ENCODE results near the gene LAMA2.

- TF ChIP-seq, protein P1, sequence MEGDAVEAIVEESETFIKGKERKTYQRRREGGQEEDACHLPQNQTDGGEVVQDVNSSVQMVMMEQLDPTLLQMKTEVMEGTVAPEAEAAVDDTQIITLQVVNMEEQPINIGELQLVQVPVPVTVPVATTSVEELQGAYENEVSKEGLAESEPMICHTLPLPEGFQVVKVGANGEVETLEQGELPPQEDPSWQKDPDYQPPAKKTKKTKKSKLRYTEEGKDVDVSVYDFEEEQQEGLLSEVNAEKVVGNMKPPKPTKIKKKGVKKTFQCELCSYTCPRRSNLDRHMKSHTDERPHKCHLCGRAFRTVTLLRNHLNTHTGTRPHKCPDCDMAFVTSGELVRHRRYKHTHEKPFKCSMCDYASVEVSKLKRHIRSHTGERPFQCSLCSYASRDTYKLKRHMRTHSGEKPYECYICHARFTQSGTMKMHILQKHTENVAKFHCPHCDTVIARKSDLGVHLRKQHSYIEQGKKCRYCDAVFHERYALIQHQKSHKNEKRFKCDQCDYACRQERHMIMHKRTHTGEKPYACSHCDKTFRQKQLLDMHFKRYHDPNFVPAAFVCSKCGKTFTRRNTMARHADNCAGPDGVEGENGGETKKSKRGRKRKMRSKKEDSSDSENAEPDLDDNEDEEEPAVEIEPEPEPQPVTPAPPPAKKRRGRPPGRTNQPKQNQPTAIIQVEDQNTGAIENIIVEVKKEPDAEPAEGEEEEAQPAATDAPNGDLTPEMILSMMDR (IDR thresholded peaks at IDR 0.05; ENCODE audit: control extremely low read depth in 1 of 3, insufficient read depth in 1 of 3, low read depth in 1 of 3, low read length in 3 of 3): no peak
- TF ChIP-seq RAD21 (IDR thresholded peaks at IDR 0.05 in 1 of 2, conservative IDR thresholded peaks at IDR 0.05 in 1 of 2; ENCODE audit: low read depth in 2 of 2, low read length in 2 of 2): no peak
- TF ChIP-seq BRCA1 (IDR thresholded peaks at IDR 0.05; ENCODE audit: low read depth, low read length): no peak
- no peak for TF ChIP-seq SRF (IDR thresholded peaks at IDR 0.05; ENCODE audit: low read depth, low read length)
Observed at GRCh38 chr6:129513471-129513870, 630.5 kb downstream of the LAMA2 start.
